ENCODE data around the gene TET1. TPM values are rescaled to one million over a fixed set of nuclear protein-coding genes. Genes with fewer than 3 reads are reported as not detected.

The TET1 gene
- total and polyA plus RNA-seq, 4 donors: 0.06 to 2.1 (median 0.75) TPM

DNA sequence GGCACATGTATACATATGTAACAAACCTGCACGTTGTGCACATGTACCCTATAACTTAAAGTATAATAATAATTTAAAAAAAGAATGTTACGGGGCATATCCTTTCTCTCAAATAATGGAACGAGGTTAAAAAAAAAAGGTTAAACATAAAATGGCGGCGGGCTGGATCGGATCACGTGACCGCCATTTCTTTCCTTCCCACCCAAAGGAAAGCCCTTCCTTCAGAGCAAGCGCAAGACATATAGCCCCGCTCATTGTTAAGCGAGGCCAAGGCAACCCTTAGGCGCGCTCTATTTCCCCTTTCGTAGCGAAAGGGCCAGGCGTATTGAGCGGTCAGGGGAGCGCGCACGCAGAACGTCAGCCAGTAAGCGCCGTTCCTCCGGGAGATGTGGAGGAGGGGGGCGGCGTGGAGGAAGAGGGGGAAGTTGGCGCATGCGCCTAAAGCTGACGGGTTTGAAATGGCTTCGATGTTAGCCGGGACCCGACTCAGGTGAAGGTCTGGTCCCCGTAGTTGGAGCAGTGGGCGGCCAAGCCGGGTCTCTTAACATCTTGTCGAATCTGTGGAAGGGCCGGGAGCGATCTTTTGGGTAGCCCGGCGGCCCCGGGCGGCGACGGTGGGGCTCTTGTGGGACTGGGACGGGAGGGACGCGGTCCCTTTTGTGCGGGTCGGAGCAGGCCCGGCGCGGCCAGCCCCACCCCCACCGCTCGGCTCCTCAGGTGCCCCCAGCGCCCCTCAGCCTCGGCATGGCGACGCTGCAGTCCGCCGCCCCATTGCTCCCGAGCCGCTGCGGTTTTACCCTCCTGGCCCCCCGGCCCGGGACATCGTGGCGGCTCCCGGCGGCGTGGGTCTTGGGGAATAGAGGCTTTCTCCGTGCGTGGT is 160.9 kb downstream of the TET1 start, which contains the start of gene CCAR1 (continued):
- TF ChIP-seq, protein P1, sequence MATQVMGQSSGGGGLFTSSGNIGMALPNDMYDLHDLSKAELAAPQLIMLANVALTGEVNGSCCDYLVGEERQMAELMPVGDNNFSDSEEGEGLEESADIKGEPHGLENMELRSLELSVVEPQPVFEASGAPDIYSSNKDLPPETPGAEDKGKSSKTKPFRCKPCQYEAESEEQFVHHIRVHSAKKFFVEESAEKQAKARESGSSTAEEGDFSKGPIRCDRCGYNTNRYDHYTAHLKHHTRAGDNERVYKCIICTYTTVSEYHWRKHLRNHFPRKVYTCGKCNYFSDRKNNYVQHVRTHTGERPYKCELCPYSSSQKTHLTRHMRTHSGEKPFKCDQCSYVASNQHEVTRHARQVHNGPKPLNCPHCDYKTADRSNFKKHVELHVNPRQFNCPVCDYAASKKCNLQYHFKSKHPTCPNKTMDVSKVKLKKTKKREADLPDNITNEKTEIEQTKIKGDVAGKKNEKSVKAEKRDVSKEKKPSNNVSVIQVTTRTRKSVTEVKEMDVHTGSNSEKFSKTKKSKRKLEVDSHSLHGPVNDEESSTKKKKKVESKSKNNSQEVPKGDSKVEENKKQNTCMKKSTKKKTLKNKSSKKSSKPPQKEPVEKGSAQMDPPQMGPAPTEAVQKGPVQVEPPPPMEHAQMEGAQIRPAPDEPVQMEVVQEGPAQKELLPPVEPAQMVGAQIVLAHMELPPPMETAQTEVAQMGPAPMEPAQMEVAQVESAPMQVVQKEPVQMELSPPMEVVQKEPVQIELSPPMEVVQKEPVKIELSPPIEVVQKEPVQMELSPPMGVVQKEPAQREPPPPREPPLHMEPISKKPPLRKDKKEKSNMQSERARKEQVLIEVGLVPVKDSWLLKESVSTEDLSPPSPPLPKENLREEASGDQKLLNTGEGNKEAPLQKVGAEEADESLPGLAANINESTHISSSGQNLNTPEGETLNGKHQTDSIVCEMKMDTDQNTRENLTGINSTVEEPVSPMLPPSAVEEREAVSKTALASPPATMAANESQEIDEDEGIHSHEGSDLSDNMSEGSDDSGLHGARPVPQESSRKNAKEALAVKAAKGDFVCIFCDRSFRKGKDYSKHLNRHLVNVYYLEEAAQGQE (IDR thresholded peaks at IDR 0.05): peak; percentile 84
- TF ChIP-seq SP1 (IDR thresholded peaks at IDR 0.05) (peak; percentile 72), HNF4A (conservative IDR thresholded peaks at IDR 0.05) (peak; percentile 26 to 42), FOXA2 (IDR thresholded peaks at IDR 0.05) (no peak)

DNA sequence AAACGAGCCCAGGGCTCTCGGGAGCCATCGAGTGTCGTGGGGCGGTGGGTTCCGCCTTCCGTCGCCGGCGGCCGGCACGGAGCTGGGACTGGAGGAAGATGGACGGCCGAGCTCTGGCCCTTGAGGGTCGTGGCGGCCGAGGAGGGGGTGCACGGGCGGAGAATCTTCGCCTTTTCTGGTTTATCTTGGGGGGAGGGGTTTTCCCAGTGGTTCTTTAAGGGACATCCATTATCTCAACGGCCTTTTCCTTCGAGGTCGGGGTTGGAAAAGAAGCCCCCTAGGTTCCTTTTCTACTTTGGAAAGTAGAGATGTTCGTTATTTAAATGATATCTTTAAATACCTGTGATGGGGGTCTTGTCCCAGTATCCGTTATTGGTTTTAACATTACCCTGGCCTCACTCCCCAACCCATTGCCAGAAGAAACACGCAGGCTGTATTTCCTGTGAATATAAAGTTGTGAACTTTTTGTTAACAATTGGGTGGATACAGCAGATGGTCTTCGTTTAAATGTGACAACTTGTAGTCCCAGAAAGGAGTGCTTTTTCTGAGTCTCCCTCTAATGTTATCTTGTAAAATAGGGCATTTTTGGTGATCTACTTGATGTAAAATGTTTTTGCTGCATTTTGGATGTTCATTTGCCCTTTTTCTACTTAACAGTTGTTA is 161.7 kb downstream of the TET1 start:
- no peak for DNase-seq (ENCODE audit: low spot score)
- Histone ChIP-seq H3K9ac (ENCODE audit: low read depth in 1 of 2, low read length in 2 of 2) (peak overlapping the region; percentile 63 to 87), H3K27ac (ENCODE audit: low read depth in 1 of 2, low read length in 2 of 2) (peak overlapping the region; percentile 77 to 78), H3K4me1 (ENCODE audit: control insufficient read depth in 4 of 4, insufficient read depth in 4 of 4, low read length in 3 of 4) (peaks cover 0 to 8% (median 4%) of the 10 kb centered on the region in 4 donors), H3K36me3 (ENCODE audit: control insufficient read depth in 4 of 4, insufficient read depth in 3 of 4, low read depth in 1 of 4, low read length in 3 of 4) (peaks cover 7 to 14% (median 8%) of the 10 kb centered on the region in 4 donors), H3K9me3 (ENCODE audit: control insufficient read depth in 4 of 4, low read length in 3 of 4) (no peaks in the 10 kb centered on the region), H3K4me3 (ENCODE audit: low read depth in 1 of 3, low read length in 3 of 3) (peak overlapping the region; percentile 46 to 89 (median 89)), H3K27me3 (ENCODE audit: control insufficient read depth in 4 of 4, insufficient read depth in 4 of 4, low read length in 3 of 4) (no peaks in the 10 kb centered on the region)
- 1% methylated on average over 27 of the region's 27 CpGs for WGBS
- TF ChIP-seq EGR1 (IDR thresholded peaks at IDR 0.05; ENCODE audit: low read depth in 2 of 2) (no peak), NR2F2 (IDR thresholded peaks at IDR 0.05) (no peak)

DNA sequence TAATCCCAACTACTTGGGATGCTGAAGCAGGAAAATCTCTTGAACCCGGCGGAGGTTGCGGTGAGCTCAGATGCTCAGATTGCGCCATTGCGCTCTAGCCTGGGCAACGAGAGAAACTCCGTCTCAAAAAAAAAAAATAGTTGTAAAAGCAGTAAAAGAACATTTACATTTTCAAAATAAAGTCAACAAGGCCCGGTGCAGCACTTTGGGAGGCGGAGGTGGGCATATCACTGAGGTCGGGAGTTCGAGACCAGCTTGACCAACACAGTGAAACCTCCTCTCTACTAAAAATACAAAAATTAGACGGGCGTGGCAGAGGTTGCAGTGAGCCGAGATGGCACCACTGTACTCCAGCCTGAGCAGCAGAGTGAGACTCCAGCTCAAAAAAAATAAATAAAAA is 164.9 kb downstream of the TET1 start:
- Histone ChIP-seq H3K27ac (ENCODE audit: low read depth in 1 of 2, low read length in 2 of 2) (no peak overlapping the region), H3K9ac (ENCODE audit: low read depth in 1 of 2, low read length in 2 of 2) (no peak overlapping the region), H3K4me1 (ENCODE audit: control insufficient read depth in 4 of 4, insufficient read depth in 4 of 4, low read length in 3 of 4) (peaks cover 0 to 8% (median 4%) of the 10 kb centered on the region in 4 donors), H3K4me3 (ENCODE audit: low read depth in 1 of 3, low read length in 3 of 3) (no peak overlapping the region), H3K36me3 (ENCODE audit: control insufficient read depth in 4 of 4, insufficient read depth in 3 of 4, low read depth in 1 of 4, low read length in 3 of 4) (peaks cover 7 to 25% (median 22%) of the 10 kb centered on the region in 4 donors), H3K9me3 (ENCODE audit: control insufficient read depth in 4 of 4, low read length in 3 of 4) (no peaks in the 10 kb centered on the region), H3K27me3 (ENCODE audit: control insufficient read depth in 4 of 4, insufficient read depth in 4 of 4, low read length in 3 of 4) (no peaks in the 10 kb centered on the region)
- WGBS: 94% methylated on average over 14 of the region's 14 CpGs
- TF ChIP-seq, protein P2, sequence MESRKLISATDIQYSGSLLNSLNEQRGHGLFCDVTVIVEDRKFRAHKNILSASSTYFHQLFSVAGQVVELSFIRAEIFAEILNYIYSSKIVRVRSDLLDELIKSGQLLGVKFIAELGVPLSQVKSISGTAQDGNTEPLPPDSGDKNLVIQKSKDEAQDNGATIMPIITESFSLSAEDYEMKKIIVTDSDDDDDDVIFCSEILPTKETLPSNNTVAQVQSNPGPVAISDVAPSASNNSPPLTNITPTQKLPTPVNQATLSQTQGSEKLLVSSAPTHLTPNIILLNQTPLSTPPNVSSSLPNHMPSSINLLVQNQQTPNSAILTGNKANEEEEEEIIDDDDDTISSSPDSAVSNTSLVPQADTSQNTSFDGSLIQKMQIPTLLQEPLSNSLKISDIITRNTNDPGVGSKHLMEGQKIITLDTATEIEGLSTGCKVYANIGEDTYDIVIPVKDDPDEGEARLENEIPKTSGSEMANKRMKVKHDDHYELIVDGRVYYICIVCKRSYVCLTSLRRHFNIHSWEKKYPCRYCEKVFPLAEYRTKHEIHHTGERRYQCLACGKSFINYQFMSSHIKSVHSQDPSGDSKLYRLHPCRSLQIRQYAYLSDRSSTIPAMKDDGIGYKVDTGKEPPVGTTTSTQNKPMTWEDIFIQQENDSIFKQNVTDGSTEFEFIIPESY (IDR thresholded peaks at IDR 0.05): no peak
- TF ChIP-seq HNF4G (IDR thresholded peaks at IDR 0.05) (no peak), JUND (IDR thresholded peaks at IDR 0.05) (no peak), FOXA1 (IDR thresholded peaks at IDR 0.05) (no peak), RXRA (IDR thresholded peaks at IDR 0.05) (no peak), NR2F2 (IDR thresholded peaks at IDR 0.05) (no peak), EGR1 (IDR thresholded peaks at IDR 0.05; ENCODE audit: low read depth in 2 of 2) (no peak)
- TF ChIP-seq, protein P3, sequence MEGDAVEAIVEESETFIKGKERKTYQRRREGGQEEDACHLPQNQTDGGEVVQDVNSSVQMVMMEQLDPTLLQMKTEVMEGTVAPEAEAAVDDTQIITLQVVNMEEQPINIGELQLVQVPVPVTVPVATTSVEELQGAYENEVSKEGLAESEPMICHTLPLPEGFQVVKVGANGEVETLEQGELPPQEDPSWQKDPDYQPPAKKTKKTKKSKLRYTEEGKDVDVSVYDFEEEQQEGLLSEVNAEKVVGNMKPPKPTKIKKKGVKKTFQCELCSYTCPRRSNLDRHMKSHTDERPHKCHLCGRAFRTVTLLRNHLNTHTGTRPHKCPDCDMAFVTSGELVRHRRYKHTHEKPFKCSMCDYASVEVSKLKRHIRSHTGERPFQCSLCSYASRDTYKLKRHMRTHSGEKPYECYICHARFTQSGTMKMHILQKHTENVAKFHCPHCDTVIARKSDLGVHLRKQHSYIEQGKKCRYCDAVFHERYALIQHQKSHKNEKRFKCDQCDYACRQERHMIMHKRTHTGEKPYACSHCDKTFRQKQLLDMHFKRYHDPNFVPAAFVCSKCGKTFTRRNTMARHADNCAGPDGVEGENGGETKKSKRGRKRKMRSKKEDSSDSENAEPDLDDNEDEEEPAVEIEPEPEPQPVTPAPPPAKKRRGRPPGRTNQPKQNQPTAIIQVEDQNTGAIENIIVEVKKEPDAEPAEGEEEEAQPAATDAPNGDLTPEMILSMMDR (IDR thresholded peaks at IDR 0.05; ENCODE audit: low read depth, low read length, missing input control): no peak
- TF ChIP-seq, protein P4, sequence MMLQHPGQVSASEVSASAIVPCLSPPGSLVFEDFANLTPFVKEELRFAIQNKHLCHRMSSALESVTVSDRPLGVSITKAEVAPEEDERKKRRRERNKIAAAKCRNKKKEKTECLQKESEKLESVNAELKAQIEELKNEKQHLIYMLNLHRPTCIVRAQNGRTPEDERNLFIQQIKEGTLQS (IDR thresholded peaks at IDR 0.05): no peak
- TF ChIP-seq, protein P1 (IDR thresholded peaks at IDR 0.05): no peak
- TF ChIP-seq, protein P5, sequence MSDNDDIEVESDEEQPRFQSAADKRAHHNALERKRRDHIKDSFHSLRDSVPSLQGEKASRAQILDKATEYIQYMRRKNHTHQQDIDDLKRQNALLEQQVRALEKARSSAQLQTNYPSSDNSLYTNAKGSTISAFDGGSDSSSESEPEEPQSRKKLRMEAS (IDR thresholded peaks at IDR 0.05): no peak
- no peak for DNase-seq (ENCODE audit: low spot score)
